ENCODE data around the gene UBE3D.

GRCh38 chr6:82870582-82871172 lies 195.0 kb downstream of the UBE3D start:
- TF ChIP-seq, protein P1, sequence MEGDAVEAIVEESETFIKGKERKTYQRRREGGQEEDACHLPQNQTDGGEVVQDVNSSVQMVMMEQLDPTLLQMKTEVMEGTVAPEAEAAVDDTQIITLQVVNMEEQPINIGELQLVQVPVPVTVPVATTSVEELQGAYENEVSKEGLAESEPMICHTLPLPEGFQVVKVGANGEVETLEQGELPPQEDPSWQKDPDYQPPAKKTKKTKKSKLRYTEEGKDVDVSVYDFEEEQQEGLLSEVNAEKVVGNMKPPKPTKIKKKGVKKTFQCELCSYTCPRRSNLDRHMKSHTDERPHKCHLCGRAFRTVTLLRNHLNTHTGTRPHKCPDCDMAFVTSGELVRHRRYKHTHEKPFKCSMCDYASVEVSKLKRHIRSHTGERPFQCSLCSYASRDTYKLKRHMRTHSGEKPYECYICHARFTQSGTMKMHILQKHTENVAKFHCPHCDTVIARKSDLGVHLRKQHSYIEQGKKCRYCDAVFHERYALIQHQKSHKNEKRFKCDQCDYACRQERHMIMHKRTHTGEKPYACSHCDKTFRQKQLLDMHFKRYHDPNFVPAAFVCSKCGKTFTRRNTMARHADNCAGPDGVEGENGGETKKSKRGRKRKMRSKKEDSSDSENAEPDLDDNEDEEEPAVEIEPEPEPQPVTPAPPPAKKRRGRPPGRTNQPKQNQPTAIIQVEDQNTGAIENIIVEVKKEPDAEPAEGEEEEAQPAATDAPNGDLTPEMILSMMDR (IDR thresholded peaks at IDR 0.05), result no peak
- TF ChIP-seq POLR2A (IDR thresholded peaks at IDR 0.05), result no peak

Data from testis (tissue), 2 donors.